Activated CD4-positive, alpha-beta T cell treated with anti-CD3 and anti-CD28 coated beads, Interleukin-2, amount 50 U/mL, for 1 hour (primary cell): ENCODE results near the gene SYNJ1.
"Not testable (repeated sequence)": the region's sequence is repeated elsewhere in the genome, so short reads cannot be mapped to it uniquely, and the experiment has no call there.

ENCODE experiments used
- DNase-seq: peaks from one replicate; pipeline ENCODE4 v3.0.0-alpha.2; 2020

SYNJ1 gene

GRCh38 chr21:32727687-32728455 is at the start of gene SYNJ1:
SYNJ1 (minus strand) TSS chr21:32728013; CDS start chr21:32726895, 1,118 bp downstream.
- DNase-seq: peak; percentile 91

- no peak for DNase-seq
These were observed 49.5 kb upstream of the SYNJ1 start for GRCh38 chr21:32777269-32777668.

GRCh38 chr21:32776743-32777142 is 48.9 kb upstream of the SYNJ1 start:
- DNase-seq: no peak

- not testable (repeated sequence) for DNase-seq
These were observed 45.2 kb upstream of the SYNJ1 start for GRCh38 chr21:32773048-32773344.

DNA sequence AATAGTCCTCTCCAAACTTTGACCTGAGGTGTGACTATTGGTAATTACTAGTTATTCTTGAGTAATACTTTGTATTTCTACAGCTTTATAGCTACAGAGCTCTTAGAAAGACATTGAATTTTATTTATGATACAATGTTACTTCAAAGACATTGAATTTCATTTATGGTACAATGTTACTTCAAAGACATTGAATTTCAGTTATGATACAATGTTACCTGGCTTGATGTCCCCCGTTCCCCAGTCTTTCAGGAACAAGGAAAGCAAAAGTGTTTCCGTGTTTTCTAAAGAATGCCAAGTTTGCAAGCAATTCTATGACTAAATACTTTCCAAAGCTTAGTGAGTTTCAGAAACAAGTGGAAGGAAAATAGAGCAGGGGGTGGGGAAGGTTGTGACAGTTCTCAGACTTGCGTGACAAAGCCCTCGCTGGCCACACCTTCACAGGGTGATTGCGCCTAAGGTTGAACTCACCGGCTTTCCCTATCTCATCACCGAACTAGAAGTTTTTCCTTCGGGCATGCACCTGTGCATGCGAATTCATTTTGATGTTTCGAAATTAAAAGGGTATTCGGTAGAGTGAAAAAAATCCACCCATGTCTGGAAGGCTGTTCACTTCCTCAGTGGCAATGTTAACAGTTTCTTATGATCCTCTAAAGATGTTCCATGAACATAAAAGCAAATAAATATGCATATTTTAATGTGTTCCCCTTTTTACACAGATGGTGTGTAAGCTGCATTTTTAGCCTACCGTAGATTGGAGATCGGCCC is 44.7 kb upstream of the SYNJ1 start:
- DNase-seq: peak; percentile 49

- peak; percentile 38 for DNase-seq
These were observed 43.2 kb upstream of the SYNJ1 start for GRCh38 chr21:32770871-32771523.

DNA sequence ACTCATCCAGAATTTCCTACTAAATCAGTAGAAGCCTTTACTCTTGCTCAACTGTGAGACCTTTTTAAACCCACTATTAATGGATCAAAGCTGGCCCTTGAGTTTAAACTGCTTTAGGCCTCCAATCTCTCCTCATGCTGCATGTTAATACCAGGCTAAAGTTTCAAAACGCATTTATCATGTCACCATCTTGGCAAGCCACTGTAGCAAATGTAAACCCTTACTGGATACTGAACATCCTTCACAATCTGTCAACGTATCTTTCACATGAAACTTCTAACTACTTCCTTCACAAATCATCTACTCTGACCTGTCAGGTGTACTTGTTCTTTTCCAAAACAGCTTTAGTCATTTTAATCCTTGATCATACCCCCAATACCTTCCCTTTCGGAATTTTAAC is 40.7 kb upstream of the SYNJ1 start:
- DNase-seq: no peak

- DNase-seq: no peak
These were observed 37.2 kb upstream of the SYNJ1 start for GRCh38 chr21:32765058-32765457.

GRCh38 chr21:32764186-32764585 is 36.4 kb upstream of the SYNJ1 start:
- no peak for DNase-seq

DNA sequence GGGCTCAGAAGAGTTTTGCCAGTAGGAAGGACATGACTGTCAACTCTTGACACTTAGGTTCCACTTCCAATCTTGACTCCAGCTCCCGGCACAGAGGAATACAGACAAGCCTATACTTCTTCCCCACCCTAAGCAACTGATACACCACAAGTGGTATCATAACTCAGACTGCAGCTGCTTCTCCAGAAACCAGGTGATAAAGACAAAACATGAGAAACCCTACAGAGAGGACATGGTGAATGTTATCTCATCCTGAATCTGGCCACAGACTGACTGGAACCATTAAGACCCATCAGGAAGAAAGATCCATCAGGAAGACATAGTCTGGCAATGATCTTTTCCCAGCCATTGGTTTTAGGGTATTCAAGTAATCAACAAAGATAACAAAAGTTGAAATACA is 30.0 kb upstream of the SYNJ1 start:
- DNase-seq: no peak

DNA sequence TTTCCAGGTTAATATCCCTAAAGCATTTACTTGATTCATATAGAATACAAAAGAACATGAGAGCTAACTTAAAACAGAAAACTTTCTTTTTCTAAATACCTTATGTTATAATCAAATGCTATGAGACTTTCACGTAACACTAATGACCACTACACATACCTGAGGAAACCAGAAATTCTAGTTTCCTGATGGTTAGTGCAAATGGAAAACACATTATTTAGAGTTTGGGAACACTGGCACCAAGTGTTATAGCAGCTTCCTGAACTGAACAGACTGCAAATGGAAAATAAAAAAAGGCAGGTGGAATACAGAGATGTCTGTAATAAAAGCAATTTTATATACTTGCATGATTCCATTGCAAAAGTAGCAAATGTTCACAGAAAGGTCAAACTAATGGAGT is 28.3 kb upstream of the SYNJ1 start:
- no peak for DNase-seq

DNA sequence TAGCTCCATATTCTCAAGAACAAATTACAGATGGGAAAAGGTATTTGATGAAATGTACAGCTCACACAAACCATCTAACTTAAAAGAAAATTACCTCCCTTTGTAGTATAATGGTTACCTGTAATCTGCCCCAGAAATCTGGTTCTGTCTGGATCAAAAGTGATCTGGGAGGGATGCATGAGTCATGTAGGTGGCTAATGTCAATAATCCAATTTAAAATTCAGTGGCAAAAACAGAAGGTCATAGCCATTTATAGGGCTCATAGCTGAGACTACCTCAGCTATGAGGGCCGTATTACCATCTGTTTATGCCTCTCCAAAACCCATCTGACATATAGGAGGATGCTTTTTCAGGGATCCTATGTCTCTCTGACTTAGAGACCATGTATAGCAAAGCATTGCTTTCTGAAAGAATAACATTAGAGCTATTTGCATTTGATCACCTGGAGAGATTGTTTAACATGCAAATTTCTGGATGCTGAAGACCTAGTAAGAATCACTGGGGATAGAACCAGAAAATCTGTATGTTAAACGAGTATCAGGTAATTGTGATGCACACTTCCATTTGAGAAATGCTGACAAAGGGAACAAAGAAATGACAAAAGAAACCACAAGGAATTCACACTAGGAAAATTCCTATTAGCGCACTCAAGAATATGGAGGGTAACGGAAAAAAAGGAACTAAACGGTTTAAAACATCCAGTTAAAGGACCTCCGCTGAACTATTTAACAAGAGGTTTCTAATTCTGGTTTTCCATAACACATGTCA is 26.2 kb upstream of the SYNJ1 start:
- DNase-seq: no peak

- no peak for DNase-seq
These were observed 22.6 kb upstream of the SYNJ1 start for GRCh38 chr21:32750405-32750804.

GRCh38 chr21:32749662-32750061 is 21.8 kb upstream of the SYNJ1 start:
- DNase-seq: no peak

GRCh38 chr21:32748529-32748928 is 20.7 kb upstream of the SYNJ1 start:
- no peak for DNase-seq

DNA sequence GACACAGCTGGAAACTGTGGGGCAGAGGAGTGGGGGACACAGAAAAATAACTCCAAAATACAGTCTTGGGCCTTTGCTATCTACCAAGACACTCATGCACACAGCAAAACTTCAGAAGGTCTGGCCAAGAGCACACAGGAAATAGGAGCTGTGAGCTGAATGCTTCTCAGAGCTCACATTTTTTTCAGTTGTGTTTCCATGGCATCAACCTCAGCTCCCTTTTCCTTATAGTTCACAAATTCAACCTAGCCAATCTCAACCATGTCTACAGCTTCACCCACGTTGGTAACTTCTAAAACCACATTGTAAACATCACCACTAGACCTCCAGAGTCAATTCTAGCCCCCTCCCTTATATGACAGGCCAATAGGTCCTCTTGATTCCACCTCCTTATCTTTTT is 19.6 kb upstream of the SYNJ1 start:
- no peak for DNase-seq

GRCh38 chr21:32746711-32747110 is 18.9 kb upstream of the SYNJ1 start:
- not testable (repeated sequence) for DNase-seq

GRCh38 chr21:32742396-32742795 is 14.6 kb upstream of the SYNJ1 start:
- DNase-seq: no peak

DNA sequence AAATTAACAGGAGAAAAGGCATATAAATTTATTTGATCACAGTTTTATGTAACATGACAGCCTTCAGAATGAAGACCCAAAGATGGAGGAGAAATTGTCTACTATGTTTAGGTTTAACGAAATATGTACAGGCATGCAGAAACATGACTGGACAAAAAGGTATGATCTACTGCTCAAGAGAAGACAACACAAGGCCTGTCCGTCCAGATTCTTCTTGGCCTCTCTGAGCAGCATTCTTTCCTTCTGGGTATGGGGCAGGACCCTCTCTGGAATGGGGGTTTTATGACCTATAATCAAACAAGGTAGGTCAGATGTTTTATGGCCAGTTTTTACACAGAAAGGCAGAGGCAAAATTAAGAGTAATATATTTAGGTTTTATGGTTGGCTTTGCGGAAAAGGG is 13.5 kb upstream of the SYNJ1 start:
- DNase-seq: no peak

- DNase-seq: no peak
These were observed 12.1 kb upstream of the SYNJ1 start for GRCh38 chr21:32739946-32740345.

DNA sequence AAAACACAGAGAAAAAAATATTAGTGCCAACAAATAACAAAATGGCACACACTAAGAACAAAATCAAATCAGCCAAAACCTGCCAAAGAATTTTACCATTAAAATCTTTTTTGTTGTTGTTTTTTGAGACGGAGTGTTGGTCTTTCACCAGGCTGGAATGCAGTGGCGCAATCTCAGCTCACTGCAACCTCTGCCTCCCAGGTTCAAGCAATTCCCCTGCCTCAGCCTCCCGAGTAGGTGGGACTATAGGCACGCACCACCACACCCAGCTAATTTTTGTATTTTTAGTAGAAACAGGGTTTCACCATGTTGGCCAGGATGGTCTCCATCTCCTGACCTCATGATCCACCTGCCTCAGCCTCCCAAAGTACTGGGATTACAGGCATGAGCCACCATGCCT is 8.3 kb upstream of the SYNJ1 start:
- not testable (repeated sequence) for DNase-seq

DNA sequence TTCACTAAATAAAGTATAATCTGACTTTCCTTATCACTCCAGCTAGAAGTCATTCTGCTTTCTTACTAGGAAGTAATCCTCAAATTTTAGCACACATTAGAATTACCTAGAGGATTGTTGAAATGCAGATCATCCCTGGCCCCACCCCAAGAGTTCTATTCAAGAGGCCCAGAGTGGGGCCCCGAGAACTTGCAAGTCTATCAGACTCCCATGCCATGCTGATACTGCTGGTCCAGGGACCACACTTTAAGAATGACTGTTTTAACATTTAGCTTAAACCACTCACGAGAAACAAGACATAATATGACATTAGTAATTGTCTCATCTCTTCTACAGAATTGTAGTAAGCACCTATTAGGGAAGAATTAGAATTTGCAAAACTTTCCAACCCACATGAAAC is 7.7 kb upstream of the SYNJ1 start:
- no peak for DNase-seq

DNA sequence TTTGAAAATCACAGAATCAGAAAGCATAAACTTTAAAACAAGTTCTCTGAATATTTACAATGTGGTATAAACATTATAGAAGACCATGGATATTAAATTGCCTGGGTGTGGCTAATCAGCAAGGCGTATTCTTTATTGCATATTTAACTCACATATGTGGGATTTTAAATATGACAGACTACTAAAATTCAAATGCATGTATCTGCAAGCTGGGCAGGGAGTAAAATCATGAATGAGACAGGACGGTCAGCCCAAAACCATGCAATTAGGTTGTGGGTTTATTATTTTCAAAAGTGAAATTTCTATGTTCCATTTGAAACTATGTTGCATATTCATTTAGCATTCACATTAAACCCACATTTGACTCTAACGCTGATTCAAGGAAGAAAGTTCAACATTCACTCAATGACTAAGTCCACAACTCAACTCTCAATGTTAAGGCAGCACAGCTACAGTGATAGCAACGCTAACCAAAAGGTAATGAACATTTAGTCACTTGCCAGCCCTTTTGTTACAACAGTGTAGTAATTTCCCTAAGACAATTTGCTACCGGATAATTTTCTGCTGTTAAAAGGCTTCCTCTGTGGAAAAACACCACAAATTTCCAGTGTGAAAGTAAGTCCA is 6.3 kb upstream of the SYNJ1 start:
- no peak for DNase-seq
